SU-DHL-6 (cell line): ENCODE data around the gene SORCS2.

Experiments
- CTCF ChIP-seq: fragments of 200-600 bp; sonication (generic); IDR thresholded peaks from one replicate; pipeline ENCODE4 v1.5.1; 2017; ENCODE audit warnings: antibody characterized with exemption, mild to moderate bottlenecking, low read length, moderate library complexity; ENCODE audit not compliant: insufficient read depth, poor library complexity, severe bottlenecking
- EZH2phosphoT487 ChIP-seq: fragments of 200-600 bp; sonication (generic), shearing (Covaris generic); conservative IDR thresholded peaks from 2 replicates; pipeline ENCODE4 v1.6.1; 2018; ENCODE audit warnings: mild to moderate bottlenecking, antibody characterized with exemption, low read length, moderate library complexity, mixed read lengths

DNA sequence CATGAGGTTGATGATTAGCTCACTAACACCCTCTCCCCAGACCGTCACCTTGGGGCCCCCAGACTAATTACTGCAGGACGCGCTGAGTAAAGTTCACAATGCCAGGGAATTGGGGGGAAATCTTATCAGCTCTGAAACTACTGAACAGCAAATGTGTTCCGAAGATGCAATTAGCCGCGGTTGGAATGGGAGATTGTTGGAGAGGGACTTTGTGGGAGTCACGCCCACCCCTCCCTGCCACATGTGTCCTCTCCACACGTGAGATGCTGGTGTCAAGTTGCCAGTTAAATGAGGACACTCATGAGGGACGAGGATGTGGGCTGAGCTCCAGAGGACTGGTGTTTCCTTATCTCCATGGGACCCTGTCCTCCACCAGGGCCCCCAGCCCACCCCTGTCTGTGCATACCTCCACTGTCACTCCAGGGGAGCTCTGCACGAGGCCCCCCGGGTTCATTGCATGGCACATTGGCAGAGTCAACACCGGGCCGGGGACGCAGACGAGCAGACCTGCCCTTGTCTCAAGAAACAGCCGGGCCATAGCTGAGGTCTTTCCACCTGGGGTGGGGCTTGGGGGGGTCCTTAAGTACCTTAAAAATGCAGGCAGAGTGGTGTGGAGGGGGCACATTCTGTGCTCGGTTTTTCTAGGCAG, 417.8 kb downstream of the SORCS2 start:
- TF ChIP-seq CTCF (no peak), EZH2phosphoT487 (no peak)
